ENCODE data around the gene SAMM50.

DNA sequence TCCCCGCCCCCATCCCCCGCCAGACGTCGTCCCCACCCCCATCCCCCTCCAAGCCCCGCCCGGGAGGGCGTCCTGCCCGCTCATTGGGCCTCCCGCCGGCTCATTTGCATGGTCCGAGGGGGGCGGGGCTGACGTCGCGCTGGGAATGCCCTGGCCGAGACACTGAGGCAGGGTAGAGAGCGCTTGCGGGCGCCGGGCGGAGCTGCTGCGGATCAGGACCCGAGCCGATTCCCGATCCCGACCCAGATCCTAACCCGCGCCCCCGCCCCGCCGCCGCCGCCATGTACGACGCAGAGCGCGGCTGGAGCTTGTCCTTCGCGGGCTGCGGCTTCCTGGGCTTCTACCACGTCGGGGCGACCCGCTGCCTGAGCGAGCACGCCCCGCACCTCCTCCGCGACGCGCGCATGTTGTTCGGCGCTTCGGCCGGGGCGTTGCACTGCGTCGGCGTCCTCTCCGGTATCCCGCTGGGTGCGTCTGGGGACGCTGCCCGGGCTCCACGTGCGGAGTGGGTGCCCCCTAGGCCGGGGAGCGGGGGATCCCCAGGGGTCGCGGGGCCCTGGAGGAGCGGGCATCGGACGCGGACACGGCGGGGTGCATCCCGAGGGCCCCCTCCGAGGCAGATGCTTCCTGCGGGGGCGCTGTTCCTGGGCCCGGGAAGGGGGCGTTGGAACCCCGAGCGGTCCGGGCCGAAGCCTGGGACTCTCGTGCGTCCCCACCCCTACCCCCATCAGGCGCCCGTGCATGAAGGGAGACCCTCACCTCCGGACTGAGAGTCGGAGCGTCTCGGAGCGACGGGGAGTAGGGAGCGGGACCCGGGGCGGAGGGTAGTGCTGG is 31.4 kb upstream of the SAMM50 start, which contains the start of gene PNPLA3:
- TF ChIP-seq, protein P1, sequence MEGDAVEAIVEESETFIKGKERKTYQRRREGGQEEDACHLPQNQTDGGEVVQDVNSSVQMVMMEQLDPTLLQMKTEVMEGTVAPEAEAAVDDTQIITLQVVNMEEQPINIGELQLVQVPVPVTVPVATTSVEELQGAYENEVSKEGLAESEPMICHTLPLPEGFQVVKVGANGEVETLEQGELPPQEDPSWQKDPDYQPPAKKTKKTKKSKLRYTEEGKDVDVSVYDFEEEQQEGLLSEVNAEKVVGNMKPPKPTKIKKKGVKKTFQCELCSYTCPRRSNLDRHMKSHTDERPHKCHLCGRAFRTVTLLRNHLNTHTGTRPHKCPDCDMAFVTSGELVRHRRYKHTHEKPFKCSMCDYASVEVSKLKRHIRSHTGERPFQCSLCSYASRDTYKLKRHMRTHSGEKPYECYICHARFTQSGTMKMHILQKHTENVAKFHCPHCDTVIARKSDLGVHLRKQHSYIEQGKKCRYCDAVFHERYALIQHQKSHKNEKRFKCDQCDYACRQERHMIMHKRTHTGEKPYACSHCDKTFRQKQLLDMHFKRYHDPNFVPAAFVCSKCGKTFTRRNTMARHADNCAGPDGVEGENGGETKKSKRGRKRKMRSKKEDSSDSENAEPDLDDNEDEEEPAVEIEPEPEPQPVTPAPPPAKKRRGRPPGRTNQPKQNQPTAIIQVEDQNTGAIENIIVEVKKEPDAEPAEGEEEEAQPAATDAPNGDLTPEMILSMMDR (IDR thresholded peaks at IDR 0.05; ENCODE audit: low read depth, low read length, poor library complexity, severe bottlenecking), result no peak
- TF ChIP-seq EZH2phosphoT487 (IDR thresholded peaks at IDR 0.05; ENCODE audit: borderline replicate concordance, low read length), result no peak
